Transverse colon (tissue), 3 donors: ENCODE data around the gene GSG1L.

Source experiments
- EP300 ChIP-seq: sonication (generic); formaldehyde crosslinking; IDR thresholded peaks from one replicate; pipeline ENCODE4 v1.6.1; 2017; ENCODE audit warnings: antibody characterized with exemption, low read depth
- POLR2A ChIP-seq: fragments of 450-650 bp; IDR thresholded peaks from one replicate; pipeline ENCODE4 v1.6.1; 2016; ENCODE audit warnings: antibody characterized with exemption, mild to moderate bottlenecking, moderate library complexity
- TF ChIP-seq, protein P1 (sequence below), 5 experiments: fragments of 200-600 bp in 3 of 5; fragments of 450-650 bp in 2 of 5; sonication (generic) in 3 of 5; IDR thresholded peaks; 1 replicate in 2 of 5; 2 replicates in 3 of 5; pipeline ENCODE4 v1.5.1; 2016 to 2017; ENCODE audit warnings: antibody characterized with exemption in 5 of 5, inconsistent platforms in 3 of 5, mild to moderate bottlenecking in 2 of 5, moderate library complexity in 1 of 5

DNA sequence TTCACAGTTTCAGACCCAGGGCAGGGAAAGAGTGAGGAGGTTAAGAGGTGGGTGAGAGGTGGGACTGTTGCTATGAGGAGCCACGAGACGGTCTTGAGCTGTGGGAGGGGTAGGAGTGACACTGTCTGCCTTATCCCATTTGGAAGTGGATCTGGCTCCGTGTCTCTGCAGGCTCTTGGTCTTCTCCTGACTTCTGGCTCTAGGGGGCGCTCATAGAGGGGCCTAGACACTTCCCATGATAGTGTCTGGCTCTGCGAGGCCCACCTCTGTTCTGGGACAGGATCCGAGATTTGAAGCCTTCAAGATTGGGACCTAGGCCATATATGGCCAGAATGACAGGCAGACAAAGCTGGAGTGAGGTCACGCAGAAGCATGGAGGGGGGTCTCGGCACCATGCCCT, 204.5 kb downstream of the GSG1L start:
- TF ChIP-seq, protein P1, sequence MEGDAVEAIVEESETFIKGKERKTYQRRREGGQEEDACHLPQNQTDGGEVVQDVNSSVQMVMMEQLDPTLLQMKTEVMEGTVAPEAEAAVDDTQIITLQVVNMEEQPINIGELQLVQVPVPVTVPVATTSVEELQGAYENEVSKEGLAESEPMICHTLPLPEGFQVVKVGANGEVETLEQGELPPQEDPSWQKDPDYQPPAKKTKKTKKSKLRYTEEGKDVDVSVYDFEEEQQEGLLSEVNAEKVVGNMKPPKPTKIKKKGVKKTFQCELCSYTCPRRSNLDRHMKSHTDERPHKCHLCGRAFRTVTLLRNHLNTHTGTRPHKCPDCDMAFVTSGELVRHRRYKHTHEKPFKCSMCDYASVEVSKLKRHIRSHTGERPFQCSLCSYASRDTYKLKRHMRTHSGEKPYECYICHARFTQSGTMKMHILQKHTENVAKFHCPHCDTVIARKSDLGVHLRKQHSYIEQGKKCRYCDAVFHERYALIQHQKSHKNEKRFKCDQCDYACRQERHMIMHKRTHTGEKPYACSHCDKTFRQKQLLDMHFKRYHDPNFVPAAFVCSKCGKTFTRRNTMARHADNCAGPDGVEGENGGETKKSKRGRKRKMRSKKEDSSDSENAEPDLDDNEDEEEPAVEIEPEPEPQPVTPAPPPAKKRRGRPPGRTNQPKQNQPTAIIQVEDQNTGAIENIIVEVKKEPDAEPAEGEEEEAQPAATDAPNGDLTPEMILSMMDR (IDR thresholded peaks at IDR 0.05), result no peak
- TF ChIP-seq EP300, result no peak
- no peak for TF ChIP-seq POLR2A
